HG03558 (cell line): Measurements from ENCODE around the gene UGT1A5.

Experiments
- ATAC-seq: cut with Tn5 transposase; IDR thresholded peaks from one replicate; pipeline ENCODE4 v1.9.1; 2021; ENCODE audit warnings: moderate number of reproducible peaks; ENCODE audit not compliant: unreplicated experiment; ENCODE audit errors: extremely low read depth

Gene UGT1A5

GRCh38 chr2:233802132-233802815 lies 89.6 kb downstream of the UGT1A5 start:
- no peak for ATAC-seq

DNA sequence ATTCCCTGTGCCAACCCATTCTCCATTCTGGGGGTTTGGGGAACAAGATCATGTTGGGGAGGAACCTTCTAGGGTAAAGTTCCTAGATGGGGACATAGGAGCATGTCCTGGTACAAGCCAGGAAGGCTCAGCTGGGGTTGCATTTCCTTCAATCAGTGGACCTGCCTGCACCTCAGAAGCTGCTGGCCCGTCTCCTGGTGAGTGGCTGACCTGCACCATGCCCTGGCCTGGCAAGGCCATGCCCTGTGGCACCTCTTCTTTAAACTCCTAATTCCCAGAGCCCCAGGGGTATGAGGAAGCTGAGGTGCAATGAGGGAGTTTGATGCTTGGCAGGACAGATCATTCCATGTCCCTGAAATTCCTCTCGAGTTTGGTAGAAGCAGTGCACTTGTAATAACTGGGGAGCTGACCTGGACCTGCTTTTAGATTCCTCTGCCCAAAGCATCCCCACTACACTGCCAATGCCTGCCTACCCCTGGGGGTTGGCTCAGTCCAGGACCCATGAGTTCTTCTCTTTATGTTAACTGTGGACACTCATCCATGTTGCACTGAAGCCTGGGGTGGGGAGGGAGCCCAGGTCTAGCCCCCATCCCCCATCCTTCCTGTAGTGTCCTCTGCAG lies 90.7 kb downstream of the UGT1A5 start:
- no peak for ATAC-seq

DNA sequence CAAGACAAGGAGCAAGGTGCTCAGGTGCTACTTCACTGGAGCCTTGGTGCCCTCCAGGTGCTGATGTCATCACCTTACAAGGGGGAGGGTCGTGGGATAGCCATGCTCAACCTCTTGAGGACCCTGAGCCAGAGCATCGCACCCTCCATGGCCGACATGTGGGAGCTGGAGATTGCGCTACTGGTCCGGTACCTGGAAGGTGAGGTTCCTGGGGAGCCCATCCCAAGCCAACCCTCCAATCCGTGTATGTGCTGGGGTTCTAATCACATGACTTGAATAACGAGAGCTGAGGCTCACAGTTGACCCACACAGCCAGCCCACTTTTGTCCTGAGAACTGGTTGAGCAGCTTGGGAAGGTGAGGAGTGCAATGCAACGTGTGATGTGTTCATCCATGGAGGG lies 91.3 kb downstream of the UGT1A5 start:
- ATAC-seq, result no peak

GRCh38 chr2:233807215-233807865 lies 94.6 kb downstream of the UGT1A5 start:
- ATAC-seq, result no peak

DNA sequence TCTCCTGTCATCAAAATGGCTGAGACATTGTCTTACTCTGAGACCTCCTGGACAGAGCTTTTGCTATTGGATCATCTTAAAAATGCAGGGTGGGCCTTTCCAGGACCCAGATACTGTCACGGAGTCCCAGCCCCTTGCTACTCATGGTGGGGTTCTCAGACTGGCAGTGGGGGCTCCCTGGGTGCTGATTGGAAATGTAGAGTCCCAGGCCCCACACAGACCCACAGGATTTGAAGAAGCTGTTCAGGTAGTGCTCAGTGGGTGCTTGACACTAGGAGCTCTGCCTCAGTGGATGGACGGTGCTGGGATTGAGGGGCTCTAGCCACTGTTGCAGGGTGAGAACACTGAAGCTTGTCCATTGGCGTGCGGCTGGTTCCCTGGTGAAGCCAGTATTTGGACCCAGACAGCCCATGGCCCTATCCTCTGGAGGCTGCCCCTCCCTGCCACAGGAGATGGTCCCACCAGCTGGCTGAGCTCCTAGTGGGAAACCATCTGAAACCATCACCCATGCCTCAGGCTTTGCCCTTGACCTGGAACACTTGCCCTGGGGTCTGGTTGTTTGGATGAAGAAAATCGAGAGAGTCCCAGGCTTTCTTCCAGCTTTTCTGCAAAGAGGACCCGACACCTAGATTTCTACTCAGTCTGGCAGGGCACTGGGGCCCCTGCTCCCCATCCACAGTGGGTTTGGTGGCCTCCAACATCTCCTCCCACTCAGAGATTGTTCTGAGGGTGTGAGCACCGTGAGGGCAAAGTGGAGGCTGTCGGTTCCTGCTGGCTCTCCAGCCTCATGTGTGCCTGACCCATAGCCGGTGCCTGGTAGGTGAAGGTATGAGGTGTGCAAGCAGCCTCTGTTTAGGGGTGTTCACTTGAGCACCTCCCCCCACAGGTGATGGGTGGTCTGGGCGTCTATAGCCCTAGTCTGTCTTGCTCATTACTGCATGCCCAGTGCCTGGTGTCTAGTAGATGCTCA lies 95.5 kb downstream of the UGT1A5 start:
- no peak for ATAC-seq

DNA sequence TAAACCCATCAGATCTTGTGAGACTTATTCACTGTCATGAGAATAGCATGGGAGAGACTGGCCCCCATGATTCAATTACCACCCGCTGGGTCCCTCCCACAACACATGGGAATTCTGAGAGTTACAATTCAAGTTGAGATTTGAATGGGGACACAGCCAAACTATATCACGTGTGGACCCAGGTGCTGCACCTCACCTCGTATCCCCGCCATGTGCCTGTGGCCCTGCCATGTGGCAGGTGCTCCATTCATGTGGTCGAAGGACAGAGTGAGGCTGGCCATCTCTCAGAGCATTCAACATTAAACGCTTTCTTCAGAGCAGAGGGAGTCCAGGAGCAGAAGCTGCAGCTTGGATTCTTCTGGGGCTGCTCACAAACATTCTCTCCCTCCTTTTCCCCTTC lies 97.7 kb downstream of the UGT1A5 start:
- no peak for ATAC-seq

DNA sequence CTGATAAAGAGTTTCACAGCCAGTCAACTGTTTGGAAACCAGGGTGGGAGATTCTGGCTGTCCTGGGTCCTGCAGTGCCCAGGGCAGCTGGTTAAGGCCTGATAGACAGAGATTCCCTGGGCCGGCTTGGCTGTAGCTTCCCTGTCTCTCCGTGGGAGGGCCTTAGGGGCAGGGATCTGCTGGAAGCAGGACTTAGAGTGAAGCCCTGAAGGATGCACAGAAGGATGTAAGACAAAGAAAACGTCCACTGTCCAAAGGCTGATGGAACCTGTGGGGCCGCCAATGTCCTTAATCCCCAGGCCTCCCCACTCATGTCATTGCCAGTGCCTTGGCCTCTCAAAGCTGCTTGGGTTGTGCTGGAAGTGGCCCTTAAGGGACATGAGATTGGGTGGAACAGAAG lies 98.4 kb downstream of the UGT1A5 start:
- ATAC-seq, result no peak

DNA sequence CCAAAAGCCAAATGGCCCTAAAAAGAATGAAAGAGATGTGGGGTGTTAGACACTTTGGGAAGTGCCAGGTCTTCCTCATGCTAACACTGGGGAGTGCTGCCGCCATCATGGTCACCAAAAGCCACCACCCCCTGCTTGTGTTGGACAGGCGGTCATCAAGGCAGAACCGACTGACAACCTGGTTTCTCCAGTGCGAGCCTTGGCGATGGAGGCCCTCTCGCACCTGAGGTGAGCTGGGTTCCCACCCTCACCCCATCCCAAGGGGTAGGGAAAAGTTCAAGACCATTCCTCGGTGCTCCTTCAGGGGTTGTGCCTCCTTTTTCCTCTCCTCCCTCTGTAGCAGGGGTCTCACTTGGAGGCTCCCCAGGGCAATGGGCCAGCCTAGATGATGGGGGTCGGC lies 99.0 kb downstream of the UGT1A5 start:
- ATAC-seq, result no peak

DNA sequence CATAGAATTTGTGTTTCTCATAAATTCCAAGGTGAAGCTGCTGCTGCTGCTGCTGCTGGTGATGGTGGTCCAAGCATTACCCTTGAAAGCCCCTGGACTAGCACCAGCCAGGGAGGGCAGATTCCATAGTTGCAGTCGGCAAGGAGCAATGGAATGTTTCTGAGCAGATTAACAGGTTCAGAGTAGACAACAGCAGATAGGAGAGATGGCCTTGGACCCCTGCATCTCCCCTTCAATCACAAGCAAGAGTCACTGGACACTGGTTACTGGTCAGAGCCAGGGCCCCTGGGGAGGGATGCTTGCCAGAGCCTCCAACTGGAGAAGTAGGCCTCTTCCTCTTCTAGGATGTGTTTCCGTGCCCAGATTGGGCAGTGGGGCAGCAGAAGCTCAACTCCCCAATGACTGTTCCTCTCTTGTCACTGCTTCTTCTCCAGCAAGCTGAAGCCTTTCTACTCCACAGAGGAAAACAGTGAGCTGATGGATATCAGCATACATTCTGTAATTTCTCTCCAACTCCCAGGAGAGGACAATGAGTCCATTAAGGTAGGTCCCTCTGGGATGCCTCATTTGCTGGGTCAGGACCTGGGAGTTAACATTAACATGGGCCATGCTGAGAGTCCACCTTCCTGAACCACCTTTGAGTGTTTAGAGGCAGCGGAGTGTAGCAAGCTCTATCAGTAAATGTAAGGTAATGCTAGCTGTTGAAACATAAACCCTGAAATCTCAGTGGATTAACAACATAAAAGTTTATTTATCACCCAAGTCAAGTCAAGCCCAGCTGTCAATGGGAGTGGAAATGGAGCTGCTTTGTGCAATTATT lies 100.7 kb downstream of the UGT1A5 start:
- no peak for ATAC-seq

DNA sequence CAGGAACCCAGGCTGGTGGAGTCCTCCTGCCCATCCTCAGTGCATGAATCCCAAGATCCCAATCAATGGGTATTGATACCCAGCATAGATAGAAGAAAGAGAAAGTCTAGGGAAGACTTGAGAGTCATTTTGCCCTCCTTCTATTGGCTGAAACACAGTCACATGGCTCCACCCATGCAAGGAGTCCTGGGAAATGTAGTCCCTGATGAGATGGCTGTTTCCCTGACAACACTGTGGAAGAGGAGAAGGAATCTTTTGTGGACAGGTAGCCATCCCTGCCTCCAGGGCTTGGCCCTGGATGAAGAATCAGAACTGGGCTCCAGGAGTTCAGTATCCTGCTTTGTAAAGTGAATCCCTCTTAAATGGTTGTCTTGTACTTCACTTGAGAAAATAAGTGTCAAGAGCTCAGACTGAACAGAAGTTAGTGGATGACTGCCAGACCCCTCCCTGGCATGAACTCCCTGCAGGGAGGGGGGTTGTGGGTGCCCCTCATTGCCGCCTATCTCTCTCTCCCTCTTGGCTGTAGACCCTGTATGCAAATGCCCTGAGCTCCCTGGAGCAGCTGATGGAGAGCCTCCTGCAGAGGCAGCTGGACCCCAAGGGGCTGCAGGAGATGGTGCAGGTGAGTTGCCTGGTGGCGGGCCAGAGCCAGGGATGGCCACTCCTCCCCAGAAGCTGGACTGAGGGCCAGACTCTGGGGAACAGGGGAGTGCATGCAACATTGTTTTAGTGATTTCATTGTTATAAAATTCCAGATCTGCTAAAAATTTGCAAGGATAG lies 101.5 kb downstream of the UGT1A5 start:
- ATAC-seq, result no peak

DNA sequence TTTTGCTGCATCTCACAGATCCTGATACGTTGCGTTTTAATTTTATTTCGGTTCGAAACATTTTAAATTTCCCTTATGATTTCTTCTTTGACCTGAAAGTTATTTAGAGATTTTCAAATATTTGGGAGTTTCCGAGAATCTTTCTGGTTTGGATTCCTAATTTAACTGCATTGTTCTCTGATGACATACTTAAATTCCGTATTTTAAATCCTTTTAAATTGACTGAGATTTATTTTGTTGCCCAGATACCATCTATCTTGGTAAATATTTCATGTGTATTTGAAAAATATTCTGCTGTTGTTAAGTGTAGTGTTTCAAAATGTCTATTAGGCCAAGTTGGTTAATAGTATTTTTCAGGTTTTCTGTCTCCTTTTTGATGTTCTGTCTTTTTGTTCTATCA lies 103.2 kb downstream of the UGT1A5 start:
- ATAC-seq, result no peak

DNA sequence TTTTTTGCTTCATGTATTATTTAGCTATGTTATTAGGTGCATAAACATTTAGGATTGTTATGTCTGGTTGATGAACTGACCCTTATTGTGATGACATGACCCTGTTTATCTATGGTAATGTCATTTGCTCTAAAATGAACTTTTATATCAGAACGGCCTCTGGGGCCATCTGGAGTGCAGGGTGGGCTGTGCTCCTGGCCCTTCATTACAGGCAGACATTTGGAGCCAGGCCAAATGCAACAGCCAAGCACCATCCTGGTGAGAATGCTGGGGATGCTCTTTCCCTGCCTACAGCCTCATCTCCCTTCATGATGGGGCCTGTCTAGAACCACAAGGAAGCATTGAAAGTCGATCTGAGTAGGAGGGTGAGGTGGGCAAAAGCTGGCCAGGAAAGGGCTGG lies 103.6 kb downstream of the UGT1A5 start:
- no peak for ATAC-seq

DNA sequence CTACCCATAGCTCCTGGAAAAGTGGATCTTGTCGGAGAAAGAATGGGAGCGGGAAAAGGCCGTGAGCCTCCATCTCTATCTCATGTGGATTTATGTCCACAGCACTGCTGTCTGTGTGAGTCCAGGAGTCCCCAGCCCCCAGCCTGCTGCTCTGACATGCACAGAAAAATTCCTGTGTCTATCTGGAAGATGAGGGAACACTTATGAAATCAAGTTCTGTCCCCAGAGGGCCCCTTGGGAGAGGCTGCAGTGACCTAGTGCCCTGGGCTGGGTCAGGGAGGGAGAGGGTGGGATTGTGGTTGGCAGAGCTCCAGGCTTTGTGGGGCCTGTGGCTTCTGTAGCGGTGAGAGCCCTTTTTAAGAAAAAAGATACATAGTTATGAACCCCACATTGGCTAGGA lies 104.1 kb downstream of the UGT1A5 start:
- no peak for ATAC-seq

DNA sequence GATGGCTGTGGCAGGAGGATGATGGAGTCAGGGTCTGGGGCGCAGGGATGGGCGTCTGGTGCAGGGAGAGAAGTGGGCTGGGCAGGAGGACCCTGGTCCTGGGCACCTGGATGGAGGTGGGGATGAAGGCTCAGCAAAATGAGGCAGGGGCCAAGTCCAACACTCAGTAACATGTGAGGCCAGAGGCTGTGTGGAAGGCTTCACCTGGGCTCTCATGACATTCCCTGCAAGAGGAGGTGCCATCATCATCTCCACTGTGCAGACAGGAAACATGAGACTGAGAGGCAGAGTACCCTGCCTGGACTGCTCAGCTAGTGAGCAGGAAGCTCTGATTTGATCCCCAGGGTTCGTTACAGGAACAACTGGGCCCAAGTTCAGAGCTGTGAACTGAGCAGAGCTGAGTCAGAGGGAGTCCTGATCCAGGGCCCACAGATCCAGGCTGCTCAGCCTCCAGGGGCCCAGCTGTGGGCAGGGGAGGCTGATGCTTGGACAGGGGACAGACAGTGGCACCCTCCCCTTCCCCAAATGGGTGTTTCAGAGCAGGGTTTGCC lies 104.7 kb downstream of the UGT1A5 start:
- ATAC-seq, result no peak

DNA sequence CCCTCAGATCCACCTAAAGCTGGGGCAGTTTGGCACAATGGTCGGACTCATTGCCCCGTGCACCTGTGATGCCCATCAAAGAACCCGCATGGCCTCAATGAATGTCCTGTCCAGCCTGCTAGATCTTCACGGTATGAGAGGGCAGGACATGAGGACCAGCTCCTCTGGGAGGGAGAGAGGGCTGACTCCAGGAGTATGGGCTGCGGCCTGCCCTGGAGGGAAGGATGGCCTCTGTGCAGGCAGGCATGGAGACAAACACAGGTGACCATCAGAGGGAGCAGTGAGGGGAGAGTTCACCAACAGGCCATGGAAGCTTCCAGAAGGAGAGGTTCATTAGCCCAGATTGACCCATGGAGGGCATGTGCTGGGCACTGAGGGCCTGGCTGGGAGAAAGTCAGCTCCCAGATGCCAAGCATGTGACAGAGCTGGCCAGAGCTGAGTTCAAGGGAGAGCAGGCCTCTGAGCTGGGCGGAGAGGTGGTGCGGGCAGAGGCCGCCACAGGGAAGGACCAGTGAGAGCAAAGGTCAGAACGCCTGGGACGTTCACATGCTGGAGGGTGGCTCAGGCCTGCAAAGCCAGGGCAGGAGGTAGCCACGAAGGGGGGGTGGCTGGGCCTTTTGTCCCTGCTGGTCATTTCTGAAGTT lies 105.4 kb downstream of the UGT1A5 start:
- no peak for ATAC-seq

- ATAC-seq, result no peak
Measured at GRCh38 chr2:233818639-233819621, 106.2 kb downstream of the UGT1A5 start.
